SU-DHL-6 (cell line): ENCODE measurements around the gene AMDHD2.

Experiments used
- H2AFZ ChIP-seq: fragments of 200-600 bp; sonication (generic); 2 replicates; pipeline ENCODE4 v1.6.1; 2014; ENCODE audit warnings: low read depth, mild to moderate bottlenecking, moderate library complexity, mixed read lengths, antibody characterized with exemption, low read length; ENCODE audit not compliant: severe bottlenecking
- H3F3A ChIP-seq: fragments of 200-600 bp; shearing (Covaris generic); 2 replicates; pipeline ENCODE4 v1.6.0; 2016; ENCODE audit warnings: antibody characterized with exemption, mild to moderate bottlenecking; ENCODE audit not compliant: insufficient read depth
- H3K27ac ChIP-seq: fragments of 200-600 bp; sonication (generic); 2 replicates; pipeline ENCODE4 v1.5.1; 2016; ENCODE audit warnings: low read depth, mild to moderate bottlenecking, low read length, moderate library complexity, mixed read lengths
- H3K27me3 ChIP-seq: fragments of 200-600 bp; sonication (generic), shearing (Covaris generic); 2 replicates; pipeline ENCODE4 v1.6.0; 2014; ENCODE audit warnings: mild to moderate bottlenecking, low read length
- H3K36me3 ChIP-seq: fragments of 200-600 bp; sonication (generic); 2 replicates; pipeline ENCODE4 v1.6.1; 2014; ENCODE audit warnings: mild to moderate bottlenecking, low read length, mixed read lengths
- H3K4me2 ChIP-seq: fragments of 300-600, 200-600 bp; shearing (Covaris generic), sonication (generic); 2 replicates; pipeline ENCODE4 v1.6.0; 2014; ENCODE audit warnings: low read length, low read depth, mild to moderate bottlenecking; ENCODE audit not compliant: poor library complexity, severe bottlenecking
- H3K4me3 ChIP-seq: fragments of 200-600 bp; sonication (generic); 2 replicates; pipeline ENCODE4 v1.5.1; 2014; ENCODE audit warnings: antibody characterized with exemption, low read length, mild to moderate bottlenecking, mixed read lengths; ENCODE audit not compliant: insufficient read depth, poor library complexity, severe bottlenecking
- H3K79me2 ChIP-seq: fragments of 200-600 bp; sonication (generic); 2 replicates; pipeline ENCODE4 v1.6.1; 2014; ENCODE audit warnings: mild to moderate bottlenecking, low read length, moderate library complexity; ENCODE audit not compliant: insufficient read depth
- H3K9ac ChIP-seq: fragments of 200-600 bp; sonication (generic); 2 replicates; pipeline ENCODE4 v1.7.0; 2014; ENCODE audit warnings: mild to moderate bottlenecking, low read length
- H3K9me2 ChIP-seq: fragments of 200-600 bp; sonication (generic); replicated peaks from 2 replicates; pipeline ENCODE4 v1.6.1; 2014; ENCODE audit warnings: low read length; ENCODE audit not compliant: insufficient read depth
- H3K9me3 ChIP-seq: fragments of 200-600 bp; sonication (generic); 2 replicates; pipeline ENCODE4 v1.6.1; 2014; ENCODE audit warnings: low read length, mixed read lengths; ENCODE audit not compliant: insufficient read depth
- H4K20me1 ChIP-seq: fragments of 200-600 bp; sonication (generic); 2 replicates; pipeline ENCODE4 v1.6.1; 2014; ENCODE audit warnings: low read depth, mild to moderate bottlenecking, antibody characterized with exemption, low read length, moderate library complexity, mixed read lengths
- CTCF ChIP-seq: fragments of 200-600 bp; sonication (generic); IDR thresholded peaks from one replicate; pipeline ENCODE4 v1.5.1; 2017; ENCODE audit warnings: antibody characterized with exemption, mild to moderate bottlenecking, low read length, moderate library complexity; ENCODE audit not compliant: insufficient read depth, poor library complexity, severe bottlenecking
- EZH2phosphoT487 ChIP-seq: fragments of 200-600 bp; sonication (generic), shearing (Covaris generic); conservative IDR thresholded peaks from 2 replicates; pipeline ENCODE4 v1.6.1; 2018; ENCODE audit warnings: mild to moderate bottlenecking, antibody characterized with exemption, low read length, moderate library complexity, mixed read lengths

AMDHD2 gene

GRCh38 chr16:2475413-2476344 is 44.5 kb upstream of the AMDHD2 start:
- Histone ChIP-seq H3K27me3 (no peaks in the 10 kb centered on the region), H4K20me1 (no peaks in the 10 kb centered on the region; the same call in 1 of the 2 replicates), H3K36me3 (no peaks in the 10 kb centered on the region), H3K4me2 (peak overlapping the region; percentile 63), H3K79me2 (no peaks in the 10 kb centered on the region), H3K4me3 (peak overlapping the region; percentile 87), H3K9me2 (no peaks in the 10 kb centered on the region), H3K27ac (no peak overlapping the region), H3F3A (peaks cover 7% of the 10 kb centered on the region; the same call in 1 of the 2 replicates), H3K9me3 (no peaks in the 10 kb centered on the region), H2AFZ (no peak overlapping the region), H3K9ac (peak overlapping the region; percentile 98)
- TF ChIP-seq EZH2phosphoT487 (no peak), CTCF (no peak)

DNA sequence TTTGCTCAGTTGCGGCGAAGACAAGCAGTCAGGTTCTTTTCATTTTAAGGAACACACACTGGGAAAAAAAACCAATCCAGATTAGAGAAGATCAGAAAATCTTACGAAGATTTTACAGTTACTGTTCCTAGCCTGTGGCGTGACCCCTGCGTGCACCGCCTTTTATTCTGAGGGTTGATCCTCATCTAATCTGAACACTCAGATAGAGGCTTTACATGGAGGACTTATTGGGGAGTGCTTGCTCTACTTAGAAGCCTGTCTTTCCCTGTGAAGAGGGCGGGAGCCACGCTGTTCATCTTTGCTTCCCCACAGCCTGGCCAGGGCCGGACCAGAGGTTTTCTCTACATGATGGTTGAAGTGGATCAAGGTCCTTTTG is 43.8 kb upstream of the AMDHD2 start:
- no peak overlapping the region for H3K4me2 ChIP-seq
- no peaks in the 10 kb centered on the region for H3K79me2 ChIP-seq
- no peak overlapping the region for H3K4me3 ChIP-seq
- no peaks in the 10 kb centered on the region for H3K36me3 ChIP-seq
- no peaks in the 10 kb centered on the region; the same call in 1 of the 2 replicates for H4K20me1 ChIP-seq
- TF ChIP-seq EZH2phosphoT487, result no peak
- no peak for TF ChIP-seq CTCF
- H2AFZ ChIP-seq, result no peak overlapping the region
- H3K27ac ChIP-seq, result no peak overlapping the region
- no peaks in the 10 kb centered on the region for H3K27me3 ChIP-seq
- no peaks in the 10 kb centered on the region for H3K9me3 ChIP-seq
- peaks cover 6% of the 10 kb centered on the region; the same call in 1 of the 2 replicates for H3F3A ChIP-seq
- no peak overlapping the region for H3K9ac ChIP-seq
- H3K9me2 ChIP-seq, result no peaks in the 10 kb centered on the region

- Histone ChIP-seq H3K4me3 (no peak overlapping the region), H3K27me3 (no peaks in the 10 kb centered on the region), H3K36me3 (no peaks in the 10 kb centered on the region), H3K4me2 (no peak overlapping the region), H3F3A (peaks cover 6% of the 10 kb centered on the region; the same call in 1 of the 2 replicates), H3K27ac (no peak overlapping the region), H3K9me2 (no peaks in the 10 kb centered on the region), H2AFZ (no peak overlapping the region), H4K20me1 (no peaks in the 10 kb centered on the region; the same call in 1 of the 2 replicates), H3K9me3 (no peaks in the 10 kb centered on the region), H3K79me2 (no peaks in the 10 kb centered on the region), H3K9ac (no peak overlapping the region)
- TF ChIP-seq CTCF, result no peak
- TF ChIP-seq EZH2phosphoT487, result no peak
Observed at GRCh38 chr16:2476741-2477140, 43.4 kb upstream of the AMDHD2 start.
